KMS-11 (cell line): ENCODE measurements around the gene ZNF197.
"Not testable (repeated sequence)": the region's sequence is repeated elsewhere in the genome, so short reads cannot be mapped to it uniquely, and the experiment has no call there.

Source experiments
- H2AFZ ChIP-seq: fragments of 200-600 bp; sonication (generic); 2 replicates; pipeline ENCODE4 v1.6.1; 2016; ENCODE audit warnings: antibody characterized with exemption, mixed run types, low read depth
- H3K27ac ChIP-seq: fragments of 200-600 bp; sonication (generic); 2 replicates; pipeline ENCODE4 v1.6.1; 2016; ENCODE audit warnings: mild to moderate bottlenecking, mixed run types
- H3K27me3 ChIP-seq: fragments of 200-600 bp; sonication (generic); 2 replicates; pipeline ENCODE4 v1.6.1; 2017; ENCODE audit warnings: mild to moderate bottlenecking, low read depth, mixed run types, moderate library complexity; ENCODE audit not compliant: insufficient read depth
- H3K36me3 ChIP-seq: fragments of 200-600 bp; sonication (generic); 2 replicates; pipeline ENCODE4 v1.6.1; 2017; ENCODE audit warnings: mild to moderate bottlenecking, mixed run types; ENCODE audit not compliant: insufficient read depth
- H3K4me1 ChIP-seq: fragments of 200-600 bp; sonication (generic); 2 replicates; pipeline ENCODE4 v1.6.1; 2016; ENCODE audit warnings: mild to moderate bottlenecking, low read depth, mixed run types; ENCODE audit not compliant: poor library complexity, severe bottlenecking
- H3K4me2 ChIP-seq: fragments of 200-600 bp; sonication (generic); 2 replicates; pipeline ENCODE4 v1.7.0; 2016; ENCODE audit warnings: mild to moderate bottlenecking, mixed run types
- H3K4me3 ChIP-seq: fragments of 200-600 bp; sonication (generic); IDR thresholded peaks from 2 replicates; pipeline ENCODE4 v1.6.1; 2017; ENCODE audit warnings: low read depth, low read length, mixed read lengths; ENCODE audit not compliant: insufficient read depth
- H3K79me2 ChIP-seq: fragments of 200-600 bp; sonication (generic); 2 replicates; pipeline ENCODE4 v1.6.1; 2016; ENCODE audit warnings: low read depth, mixed run types; ENCODE audit not compliant: insufficient read depth
- H3K9ac ChIP-seq: fragments of 200-600 bp; sonication (generic); 2 replicates; pipeline ENCODE4 v1.6.1; 2016; ENCODE audit warnings: mild to moderate bottlenecking, mixed run types
- H4K20me1 ChIP-seq: fragments of 200-600 bp; sonication (generic); 2 replicates; pipeline ENCODE4 v1.6.1; 2016; ENCODE audit warnings: mild to moderate bottlenecking, mixed run types; ENCODE audit not compliant: insufficient read depth
- TF ChIP-seq, protein P1 (sequence below): fragments of 200-600 bp; sonication (generic); conservative IDR thresholded peaks from 2 replicates; pipeline ENCODE4 v1.6.1; 2017; ENCODE audit warnings: low read depth, mild to moderate bottlenecking, antibody characterized with exemption, low read length, moderate library complexity, mixed read lengths

ZNF197 gene

DNA sequence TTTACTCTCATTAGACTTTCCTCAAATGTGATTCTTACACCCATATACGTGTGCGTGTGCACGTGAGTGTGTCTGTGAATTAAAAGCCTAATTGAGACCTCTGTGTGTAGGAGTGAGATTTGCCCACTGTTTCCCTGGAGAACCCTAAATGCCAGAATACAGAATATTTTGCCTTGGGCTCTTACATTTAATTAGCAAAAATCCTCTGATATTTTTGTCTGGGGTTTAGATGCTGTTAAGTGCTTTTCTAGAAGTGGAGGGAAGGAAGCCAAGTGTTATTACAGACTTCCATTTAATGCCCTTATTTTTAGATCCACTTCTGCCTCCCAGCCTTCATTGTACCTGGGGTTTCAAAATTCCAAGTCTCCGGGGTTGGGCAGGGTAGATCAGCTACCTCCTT, 41.5 kb downstream of the ZNF197 start:
- TF ChIP-seq, protein P1, sequence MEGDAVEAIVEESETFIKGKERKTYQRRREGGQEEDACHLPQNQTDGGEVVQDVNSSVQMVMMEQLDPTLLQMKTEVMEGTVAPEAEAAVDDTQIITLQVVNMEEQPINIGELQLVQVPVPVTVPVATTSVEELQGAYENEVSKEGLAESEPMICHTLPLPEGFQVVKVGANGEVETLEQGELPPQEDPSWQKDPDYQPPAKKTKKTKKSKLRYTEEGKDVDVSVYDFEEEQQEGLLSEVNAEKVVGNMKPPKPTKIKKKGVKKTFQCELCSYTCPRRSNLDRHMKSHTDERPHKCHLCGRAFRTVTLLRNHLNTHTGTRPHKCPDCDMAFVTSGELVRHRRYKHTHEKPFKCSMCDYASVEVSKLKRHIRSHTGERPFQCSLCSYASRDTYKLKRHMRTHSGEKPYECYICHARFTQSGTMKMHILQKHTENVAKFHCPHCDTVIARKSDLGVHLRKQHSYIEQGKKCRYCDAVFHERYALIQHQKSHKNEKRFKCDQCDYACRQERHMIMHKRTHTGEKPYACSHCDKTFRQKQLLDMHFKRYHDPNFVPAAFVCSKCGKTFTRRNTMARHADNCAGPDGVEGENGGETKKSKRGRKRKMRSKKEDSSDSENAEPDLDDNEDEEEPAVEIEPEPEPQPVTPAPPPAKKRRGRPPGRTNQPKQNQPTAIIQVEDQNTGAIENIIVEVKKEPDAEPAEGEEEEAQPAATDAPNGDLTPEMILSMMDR: no peak
- no peak overlapping the region for H3K4me2 ChIP-seq
- no peaks in the 10 kb centered on the region for H3K4me1 ChIP-seq

GRCh38 chr3:44669760-44670159, 44.9 kb downstream of the ZNF197 start:
- Histone ChIP-seq H3K4me2 (no peak overlapping the region), H4K20me1 (no peaks in the 10 kb centered on the region), H3K36me3 (no peaks in the 10 kb centered on the region), H3K9ac (no peak overlapping the region), H3K27me3 (no peaks in the 10 kb centered on the region), H3K4me1 (no peaks in the 10 kb centered on the region), H3K79me2 (no peaks in the 10 kb centered on the region), H2AFZ (no peak overlapping the region), H3K4me3 (no peak overlapping the region), H3K27ac (no peak overlapping the region)
- TF ChIP-seq, protein P1: no peak

More for the DNA sequence above, 41.5 kb downstream of the ZNF197 start:
- Histone ChIP-seq H2AFZ (no peak overlapping the region), H3K27ac (no peak overlapping the region), H3K36me3 (no peaks in the 10 kb centered on the region), H4K20me1 (no peaks in the 10 kb centered on the region), H3K27me3 (no peaks in the 10 kb centered on the region), H3K4me3 (no peak overlapping the region), H3K9ac (no peak overlapping the region), H3K79me2 (no peaks in the 10 kb centered on the region)

DNA sequence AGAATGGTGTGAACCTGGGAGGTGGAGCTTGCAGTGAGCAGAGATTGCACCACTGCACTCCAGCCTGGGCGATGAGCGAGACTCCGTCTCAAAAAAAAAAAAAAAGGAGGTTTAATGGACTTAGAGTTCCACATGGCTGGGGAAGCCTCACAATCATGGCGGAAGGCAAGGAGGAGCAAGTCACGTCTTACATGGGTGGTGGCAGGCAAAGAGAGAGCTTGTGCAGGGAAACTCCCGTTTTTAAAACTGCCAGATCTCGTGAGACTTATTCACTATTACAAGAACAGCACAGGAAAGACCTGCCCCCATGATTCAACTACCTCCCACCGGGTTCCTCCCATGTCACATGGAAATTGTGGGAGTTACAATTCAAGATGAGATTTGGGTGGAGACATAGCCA, 48.6 kb downstream of the ZNF197 start:
- H3K4me1 ChIP-seq, H3K27ac ChIP-seq, H3K36me3 ChIP-seq, H2AFZ ChIP-seq, H3K4me2 ChIP-seq, H3K4me3 ChIP-seq, H3K79me2 ChIP-seq, H4K20me1 ChIP-seq, H3K9ac ChIP-seq, H3K27me3 ChIP-seq: not testable (repeated sequence)

GRCh38 chr3:44674211-44674610, 49.4 kb downstream of the ZNF197 start:
- Histone ChIP-seq H3K4me1 (no peaks in the 10 kb centered on the region), H3K4me3 (no peak overlapping the region), H3K4me2 (no peak overlapping the region), H3K9ac (no peak overlapping the region), H3K36me3 (no peaks in the 10 kb centered on the region), H2AFZ (no peak overlapping the region), H3K79me2 (no peaks in the 10 kb centered on the region), H4K20me1 (no peaks in the 10 kb centered on the region), H3K27me3 (no peaks in the 10 kb centered on the region), H3K27ac (no peak overlapping the region)
- TF ChIP-seq, protein P1: no peak

DNA sequence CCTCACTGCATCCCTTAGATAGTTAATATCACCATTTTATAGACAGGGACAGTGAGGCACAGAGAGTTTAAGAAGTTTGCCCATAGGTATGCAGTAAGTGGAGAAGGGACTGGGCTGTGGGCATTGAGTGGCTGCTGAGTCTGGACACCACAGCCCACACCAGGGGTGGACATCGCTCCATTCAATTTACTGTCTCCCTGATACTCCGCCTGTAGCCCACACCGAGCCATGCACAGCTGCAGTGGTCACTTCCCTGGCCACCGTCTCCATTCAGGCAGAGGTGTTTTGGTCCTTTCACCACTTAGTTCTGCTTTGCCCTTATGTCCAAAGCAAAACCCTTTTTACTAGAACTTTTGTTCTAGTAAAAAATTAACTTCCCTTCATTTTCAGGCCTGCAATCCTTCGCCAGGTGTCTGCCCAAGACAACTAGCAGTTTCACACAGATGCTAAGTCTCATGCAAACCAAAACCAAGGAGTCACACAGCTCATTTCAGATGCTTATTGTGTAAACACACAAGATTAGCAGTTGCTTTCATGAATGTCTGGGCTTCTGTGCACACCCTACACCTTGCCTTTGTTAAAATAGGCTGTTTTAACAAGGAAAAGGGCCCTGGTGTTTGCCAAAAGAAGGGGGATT, 53.8 kb downstream of the ZNF197 start:
- Histone ChIP-seq H3K79me2 (no peaks in the 10 kb centered on the region), H3K4me3 (no peak overlapping the region), H3K27me3 (no peaks in the 10 kb centered on the region), H2AFZ (no peak overlapping the region), H3K36me3 (no peaks in the 10 kb centered on the region), H3K4me2 (no peak overlapping the region), H3K27ac (no peak overlapping the region), H3K4me1 (no peaks in the 10 kb centered on the region), H3K9ac (no peak overlapping the region), H4K20me1 (no peaks in the 10 kb centered on the region)
- TF ChIP-seq, protein P1: no peak
